Measurements from ENCODE around the gene CCNC. TPM values are rescaled to one million over a fixed set of nuclear protein-coding genes. Genes with fewer than 3 reads are reported as not detected.
A peak's percentile ranks its signal among the peaks of the same experiment; 100 is the strongest.

CCNC gene
- total RNA-seq, 2 donors from 2014 or later, result 44.2 to 45.5 TPM

- Mint-ChIP-seq H3K27me3 (peaks cover 43 to 70% of the 10 kb centered on the region in 2 donors), H3K9me3 (no peaks in the 10 kb centered on the region), H3K36me3 (peaks cover 10% of the 10 kb centered on the region), H3K27ac (peak overlapping the region in 1 of 2 donors; percentile 41), H3K4me3 (peak overlapping the region; percentile 58), H3K4me1 (ENCODE audit: low read depth in 2 of 2) (peaks cover 24 to 29% of the 10 kb centered on the region in 2 donors)
- ATAC-seq (no peak), DNase-seq (ENCODE audit: low spot score) (no peak)
These were observed 21.5 kb upstream of the CCNC start for GRCh38 chr6:99589907-99590493.

- Mint-ChIP-seq H3K27ac (no peak overlapping the region), H3K4me3 (peak overlapping the region; percentile 83), H3K27me3 (peaks cover 43 to 75% of the 10 kb centered on the region in 2 donors), H3K9me3 (no peaks in the 10 kb centered on the region), H3K36me3 (peaks cover 10% of the 10 kb centered on the region), H3K4me1 (ENCODE audit: low read depth in 2 of 2) (peaks cover 24 to 29% of the 10 kb centered on the region in 2 donors)
- ATAC-seq (peak; percentile 41 to 55), DNase-seq (ENCODE audit: low spot score) (no peak)
These were observed 20.8 kb upstream of the CCNC start for GRCh38 chr6:99589290-99589672.

- Mint-ChIP-seq H3K4me1 (ENCODE audit: low read depth in 2 of 2) (peaks cover 24 to 29% of the 10 kb centered on the region in 2 donors), H3K9me3 (no peaks in the 10 kb centered on the region), H3K4me3 (peak overlapping the region; percentile 83), H3K36me3 (peaks cover 10% of the 10 kb centered on the region), H3K27ac (no peak overlapping the region), H3K27me3 (peaks cover 39 to 69% of the 10 kb centered on the region in 2 donors)
- DNase-seq (ENCODE audit: low spot score), result peak; percentile 70
- ATAC-seq, result peak; percentile 87 to 88
These were observed 20.3 kb upstream of the CCNC start for GRCh38 chr6:99588618-99589289.

- H3K27ac Mint-ChIP-seq, result no peak overlapping the region
- no peak overlapping the region for H3K4me3 Mint-ChIP-seq
- no peak for DNase-seq (ENCODE audit: low spot score)
- peaks cover 8% of the 10 kb centered on the region for H3K36me3 Mint-ChIP-seq
- peaks cover 38 to 69% of the 10 kb centered on the region in 2 donors for H3K27me3 Mint-ChIP-seq
- no peaks in the 10 kb centered on the region for H3K9me3 Mint-ChIP-seq
- peaks cover 21 to 26% of the 10 kb centered on the region in 2 donors for H3K4me1 Mint-ChIP-seq (ENCODE audit: low read depth in 2 of 2)
- no peak for ATAC-seq
These were observed 19.3 kb upstream of the CCNC start for GRCh38 chr6:99587792-99588191.

GRCh38 chr6:99579781-99580180 lies 11.3 kb upstream of the CCNC start:
- Mint-ChIP-seq H3K27me3 (peaks cover 17 to 41% of the 10 kb centered on the region in 2 donors), H3K4me1 (ENCODE audit: low read depth in 2 of 2) (no peaks in the 10 kb centered on the region), H3K36me3 (no peaks in the 10 kb centered on the region), H3K4me3 (no peak overlapping the region), H3K9me3 (no peaks in the 10 kb centered on the region), H3K27ac (no peak overlapping the region)
- DNase-seq (ENCODE audit: low spot score), result no peak
- no peak for ATAC-seq

GRCh38 chr6:99575544-99576227 lies 7.2 kb upstream of the CCNC start:
- Mint-ChIP-seq H3K27me3 (peaks cover 9 to 24% of the 10 kb centered on the region in 2 donors), H3K9me3 (no peaks in the 10 kb centered on the region), H3K27ac (no peak overlapping the region), H3K4me1 (ENCODE audit: low read depth in 2 of 2) (no peaks in the 10 kb centered on the region), H3K4me3 (no peak overlapping the region), H3K36me3 (no peaks in the 10 kb centered on the region)
- no peak for DNase-seq (ENCODE audit: low spot score)
- no peak for ATAC-seq

GRCh38 chr6:99573980-99574617 lies 5.6 kb upstream of the CCNC start:
- no peaks in the 10 kb centered on the region for H3K36me3 Mint-ChIP-seq
- H3K9me3 Mint-ChIP-seq, result no peaks in the 10 kb centered on the region
- peaks cover 6 to 14% of the 10 kb centered on the region in 2 donors for H3K27me3 Mint-ChIP-seq

GRCh38 chr6:99563056-99563723 lies 5.3 kb downstream of the CCNC start:
- Mint-ChIP-seq H3K4me3 (no peak overlapping the region), H3K4me1 (ENCODE audit: low read depth in 2 of 2) (peaks cover 22 to 23% of the 10 kb centered on the region in 2 donors), H3K27me3 (no peaks in the 10 kb centered on the region), H3K27ac (no peak overlapping the region), H3K36me3 (peaks cover 4% of the 10 kb centered on the region), H3K9me3 (no peaks in the 10 kb centered on the region)
- DNase-seq (ENCODE audit: low spot score) (no peak), ATAC-seq (no peak)

More at GRCh38 chr6:99573980-99574617, 5.6 kb upstream of the CCNC start:
- DNase-seq (ENCODE audit: low spot score), result no peak
- Mint-ChIP-seq H3K4me1 (ENCODE audit: low read depth in 2 of 2) (no peaks in the 10 kb centered on the region), H3K4me3 (no peak overlapping the region), H3K27ac (no peak overlapping the region)
- ATAC-seq, result no peak

GRCh38 chr6:99560668-99561067 lies 7.8 kb downstream of the CCNC start:
- ATAC-seq (no peak), DNase-seq (ENCODE audit: low spot score) (no peak)
- Mint-ChIP-seq H3K4me3 (no peak overlapping the region), H3K27me3 (no peaks in the 10 kb centered on the region), H3K4me1 (ENCODE audit: low read depth in 2 of 2) (peaks cover 6 to 9% of the 10 kb centered on the region in 2 donors), H3K36me3 (peaks cover 22% of the 10 kb centered on the region), H3K27ac (no peak overlapping the region), H3K9me3 (no peaks in the 10 kb centered on the region)

- peaks cover 0 to 7% of the 10 kb centered on the region in 2 donors for H3K4me1 Mint-ChIP-seq (ENCODE audit: low read depth in 2 of 2)
- H3K27me3 Mint-ChIP-seq, result no peaks in the 10 kb centered on the region
- peaks cover 32% of the 10 kb centered on the region for H3K36me3 Mint-ChIP-seq
- no peaks in the 10 kb centered on the region for H3K9me3 Mint-ChIP-seq
- DNase-seq (ENCODE audit: low spot score) (no peak), ATAC-seq (no peak)
- no peak overlapping the region for H3K27ac Mint-ChIP-seq
- H3K4me3 Mint-ChIP-seq, result no peak overlapping the region
These were observed 9.4 kb downstream of the CCNC start for GRCh38 chr6:99559057-99559456.

GRCh38 chr6:99553888-99554287 lies 14.6 kb downstream of the CCNC start:
- ATAC-seq (no peak), DNase-seq (ENCODE audit: low spot score) (no peak)
- no peak overlapping the region for H3K4me3 Mint-ChIP-seq
- H3K9me3 Mint-ChIP-seq, result no peaks in the 10 kb centered on the region
- H3K36me3 Mint-ChIP-seq, result peaks cover 34% of the 10 kb centered on the region
- H3K27ac Mint-ChIP-seq, result no peak overlapping the region
- no peaks in the 10 kb centered on the region for H3K27me3 Mint-ChIP-seq
- H3K4me1 Mint-ChIP-seq (ENCODE audit: low read depth in 2 of 2), result no peaks in the 10 kb centered on the region

- Mint-ChIP-seq H3K9me3 (no peaks in the 10 kb centered on the region), H3K4me3 (no peak overlapping the region), H3K4me1 (ENCODE audit: low read depth in 2 of 2) (peaks cover 0 to 9% of the 10 kb centered on the region in 2 donors), H3K27ac (no peak overlapping the region), H3K27me3 (no peaks in the 10 kb centered on the region), H3K36me3 (peaks cover 30% of the 10 kb centered on the region)
- ATAC-seq, result no peak
- DNase-seq (ENCODE audit: low spot score), result no peak
These were observed 18.3 kb downstream of the CCNC start for GRCh38 chr6:99550046-99550748.

GRCh38 chr6:99548706-99549105 lies 19.8 kb downstream of the CCNC start:
- Mint-ChIP-seq H3K27me3 (no peaks in the 10 kb centered on the region), H3K36me3 (peaks cover 27% of the 10 kb centered on the region)
- no peak for DNase-seq (ENCODE audit: low spot score)

More at GRCh38 chr6:99548706-99549105, 19.8 kb downstream of the CCNC start:
- H3K4me3 Mint-ChIP-seq, result no peak overlapping the region
- H3K9me3 Mint-ChIP-seq, result no peaks in the 10 kb centered on the region
- H3K4me1 Mint-ChIP-seq (ENCODE audit: low read depth in 2 of 2), result peaks cover 0 to 9% of the 10 kb centered on the region in 2 donors
- ATAC-seq, result no peak
- no peak overlapping the region for H3K27ac Mint-ChIP-seq

Data from natural killer cell treated with Interleukin-12 subunit alpha and Interleukin-12 subunit beta and Interleukin-15 and Interleukin-18, amount 100 ng/mL, for 72 hours (primary cell).